Mesenchymal stem cell (in vitro differentiated cells and primary cell): ENCODE data around the gene DUSP9. TPM values are rescaled to one million over a fixed set of nuclear protein-coding genes. Genes with fewer than 3 reads are reported as not detected.
"Not testable (repeated sequence)": the region's sequence is repeated elsewhere in the genome, so short reads cannot be mapped to it uniquely, and the experiment has no call there.

Source experiments
- DNase-seq: peaks from one replicate; pipeline ENCODE4 v3.0.0-alpha.2; 2013
- H2AFZ ChIP-seq: one replicate; pipeline ENCODE4 v1.6.1; 2013; ENCODE audit warnings: low read depth, mild to moderate bottlenecking, control low read depth, inconsistent platforms, low read length, moderate library complexity
- H2AK5ac ChIP-seq: 2 replicates; pipeline ENCODE4 v1.6.1; 2013; ENCODE audit warnings: low read length, moderate library complexity, mild to moderate bottlenecking, inconsistent platforms; ENCODE audit not compliant: severe bottlenecking
- H2BK120ac ChIP-seq: one replicate; pipeline ENCODE4 v1.6.1; 2013; ENCODE audit warnings: low read depth, mild to moderate bottlenecking, inconsistent platforms, low read length, moderate library complexity
- H2BK12ac ChIP-seq, 2 experiments: one replicate each; pipeline ENCODE4 v1.6.1; 2013; ENCODE audit warnings: inconsistent platforms in 2 of 2, low read length in 2 of 2, mild to moderate bottlenecking in 2 of 2, moderate library complexity in 2 of 2, control low read depth in 1 of 2
- H2BK15ac ChIP-seq: one replicate; pipeline ENCODE4 v1.6.1; 2013; ENCODE audit warnings: mild to moderate bottlenecking, low read depth, inconsistent platforms; ENCODE audit not compliant: poor library complexity, severe bottlenecking
- H2BK5ac ChIP-seq: 2 replicates; pipeline ENCODE4 v1.6.1; 2013; ENCODE audit warnings: low read depth, mild to moderate bottlenecking, low read length, control low read depth, inconsistent platforms; ENCODE audit not compliant: poor library complexity, severe bottlenecking
- H3K14ac ChIP-seq, 2 experiments: one replicate each; pipeline ENCODE4 v1.6.1; 2013; ENCODE audit warnings: inconsistent platforms in 2 of 2, low read length in 2 of 2, control low read depth in 1 of 2, mild to moderate bottlenecking in 1 of 2, moderate library complexity in 1 of 2
- H3K18ac ChIP-seq, 2 experiments: one replicate each; pipeline ENCODE4 v1.6.1; 2013; ENCODE audit warnings: inconsistent platforms in 2 of 2, low read length in 2 of 2, control low read depth in 1 of 2, low read depth in 1 of 2, mild to moderate bottlenecking in 1 of 2
- H3K23ac ChIP-seq, 2 experiments: one replicate each; pipeline ENCODE4 v1.6.1; 2013; ENCODE audit warnings: inconsistent platforms in 2 of 2, low read length in 2 of 2, mild to moderate bottlenecking in 2 of 2, moderate library complexity in 2 of 2, control low read depth in 1 of 2
- H3K27ac ChIP-seq: 2 replicates; pipeline ENCODE4 v1.5.1; 2013; ENCODE audit warnings: mild to moderate bottlenecking, moderate library complexity, low read length, control low read depth, inconsistent platforms; ENCODE audit not compliant: poor library complexity, severe bottlenecking
- H3K27me3 ChIP-seq, 2 experiments: 2 replicates each; pipeline versions ENCODE4 v1.6.1 to v1.7.0; 2013; ENCODE audit warnings: low read length in 2 of 2, mild to moderate bottlenecking in 2 of 2, moderate library complexity in 2 of 2, control low read depth in 1 of 2, inconsistent platforms in 1 of 2; ENCODE audit not compliant: control insufficient read depth in 1 of 2, insufficient read depth in 1 of 2
- H3K36me3 ChIP-seq, 2 experiments: 2 replicates each; pipeline versions ENCODE4 v1.6.1 to v1.7.0; 2013; ENCODE audit warnings: low read length in 2 of 2, control low read depth in 1 of 2, inconsistent platforms in 1 of 2, low read depth in 1 of 2, mild to moderate bottlenecking in 1 of 2; ENCODE audit not compliant: insufficient read depth in 2 of 2, control insufficient read depth in 1 of 2
- H3K4ac ChIP-seq, 2 experiments: one replicate each; pipeline ENCODE4 v1.6.1; 2013; ENCODE audit warnings: inconsistent platforms in 2 of 2, low read length in 2 of 2, mild to moderate bottlenecking in 2 of 2, moderate library complexity in 2 of 2, control low read depth in 1 of 2, low read depth in 1 of 2
- H3K4me1 ChIP-seq: 2 replicates; pipeline ENCODE4 v1.6.1; 2013; ENCODE audit warnings: low read depth, low read length, control low read depth; ENCODE audit not compliant: control insufficient read depth, insufficient read depth
- H3K4me2 ChIP-seq: 2 replicates; pipeline ENCODE4 v1.6.1; 2013; ENCODE audit warnings: low read length, mild to moderate bottlenecking, inconsistent platforms; ENCODE audit not compliant: poor library complexity, severe bottlenecking
- H3K4me3 ChIP-seq, 2 experiments: 2 replicates each; pipeline versions ENCODE4 v1.5.1 to v1.7.0; 2013; ENCODE audit warnings: low read length in 2 of 2, mild to moderate bottlenecking in 2 of 2, control low read depth in 1 of 2, low read depth in 1 of 2; ENCODE audit not compliant: insufficient read depth in 1 of 2
- H3K79me1 ChIP-seq: replicated peaks from 2 replicates; pipeline ENCODE4 v1.6.1; 2013; ENCODE audit warnings: mild to moderate bottlenecking, control low read depth, low read length, inconsistent platforms; ENCODE audit not compliant: poor library complexity, severe bottlenecking
- H3K9ac ChIP-seq: 2 replicates; pipeline ENCODE4 v1.7.0; 2013; ENCODE audit warnings: mild to moderate bottlenecking, low read length, moderate library complexity
- H3K9me3 ChIP-seq: 2 replicates; pipeline ENCODE4 v1.7.0; 2013; ENCODE audit warnings: mild to moderate bottlenecking, low read length; ENCODE audit not compliant: control insufficient read depth
- H4K8ac ChIP-seq: one replicate; pipeline ENCODE4 v1.6.1; 2013; ENCODE audit warnings: inconsistent platforms, mild to moderate bottlenecking, low read length, moderate library complexity
- H4K91ac ChIP-seq: one replicate; pipeline ENCODE4 v1.6.1; 2013; ENCODE audit warnings: mild to moderate bottlenecking, low read length, inconsistent platforms
- WGBS: methylation state at CpG from one replicate; pipeline ENCODE4 v1.1.7; 2013; ENCODE audit warnings: mixed read lengths; 5-methylcytosine and 5-hydroxymethylcytosine counted together
- small RNA-seq: library from polyadenylated mRNA; stranded (forward); fragments of <200 nt; extraction: miRNeasy Mini kit (QIAGEN cat#:217004); gene quantifications from one replicate; pipeline ENCODE3, GENCODE V24; 2013; ENCODE audit warnings: low read depth

DUSP9 gene

GRCh38 chrX:153699210-153699783 lies 52.3 kb downstream of the DUSP9 start:
- H3K27me3 ChIP-seq, H3K4me2 ChIP-seq, H2AK5ac ChIP-seq, H4K91ac ChIP-seq, H3K4ac ChIP-seq, H3K27ac ChIP-seq, H3K14ac ChIP-seq, H3K9ac ChIP-seq, H2BK5ac ChIP-seq, H2BK120ac ChIP-seq, H3K18ac ChIP-seq, H3K23ac ChIP-seq, DNase-seq, H3K4me3 ChIP-seq, H2BK12ac ChIP-seq, H3K9me3 ChIP-seq, H4K8ac ChIP-seq, H3K79me1 ChIP-seq, H2BK15ac ChIP-seq, H2AFZ ChIP-seq: not testable (repeated sequence)
- peaks cover 20 to 91% of the 10 kb centered on the region in 2 experiments for H3K36me3 ChIP-seq
- no CpG with 5 or more reads among the region's 16 CpGs for WGBS
- H3K4me1 ChIP-seq: peaks cover 14% of the 10 kb centered on the region

- DNase-seq, H2BK120ac ChIP-seq, H3K9ac ChIP-seq, H3K4me3 ChIP-seq, H3K18ac ChIP-seq, H2AK5ac ChIP-seq, H3K4ac ChIP-seq, H3K27me3 ChIP-seq, H3K23ac ChIP-seq, H2BK15ac ChIP-seq, H2BK5ac ChIP-seq, H3K27ac ChIP-seq, H4K8ac ChIP-seq, H3K4me2 ChIP-seq, H3K14ac ChIP-seq, H3K9me3 ChIP-seq, H2BK12ac ChIP-seq, H4K91ac ChIP-seq, H2AFZ ChIP-seq: not testable (repeated sequence)
- peaks cover 11% of the 10 kb centered on the region for H3K79me1 ChIP-seq
- H3K4me1 ChIP-seq: peaks cover 14% of the 10 kb centered on the region
- 98% methylated on average over 10 of the region's 18 CpGs for WGBS
- H3K36me3 ChIP-seq: peaks cover 20 to 90% of the 10 kb centered on the region in 2 experiments
These were observed 52.9 kb downstream of the DUSP9 start for GRCh38 chrX:153699784-153700371.

GRCh38 chrX:153700376-153700945 lies 53.5 kb downstream of the DUSP9 start:
- Histone ChIP-seq H2AK5ac (no peak overlapping the region), H2BK12ac (no peak overlapping the region), H3K79me1 (peaks cover 11% of the 10 kb centered on the region), H2BK15ac (no peak overlapping the region), H3K23ac (no peak overlapping the region), H3K4me3 (no peak overlapping the region), H3K27me3 (peaks cover 0 to 3% of the 10 kb centered on the region in 2 experiments), H4K91ac (no peak overlapping the region), H2AFZ (no peak overlapping the region), H3K14ac (no peak overlapping the region), H3K18ac (no peak overlapping the region), H3K4ac (no peak overlapping the region), H3K36me3 (peaks cover 20 to 91% of the 10 kb centered on the region in 2 experiments), H3K27ac (no peak overlapping the region), H4K8ac (no peak overlapping the region), H2BK120ac (no peak overlapping the region), H3K4me1 (peaks cover 17% of the 10 kb centered on the region), H3K4me2 (no peak overlapping the region), H3K9ac (no peak overlapping the region), H2BK5ac (no peak overlapping the region), H3K9me3 (no peaks in the 10 kb centered on the region)
- DNase-seq: no peak
- 82% methylated on average over 12 of the region's 15 CpGs for WGBS

Small RNA genes within 50 kb of the gene (small RNA-seq; reads per million reads assigned to genes)
- gene RN7SL687P: not detected
